DMS 273 treated with DMSO at 0.1 percent for 48 hours (cell line): Measurements from ENCODE around the gene SRD5A2.
"Not testable (repeated sequence)": the region's sequence is repeated elsewhere in the genome, so short reads cannot be mapped to it uniquely, and the experiment has no call there.

Experiments used
- DNase-seq: peaks from one replicate; lab custom pipeline; 2025; lab: John Stamatoyannopoulos, UW

The SRD5A2 gene

DNA sequence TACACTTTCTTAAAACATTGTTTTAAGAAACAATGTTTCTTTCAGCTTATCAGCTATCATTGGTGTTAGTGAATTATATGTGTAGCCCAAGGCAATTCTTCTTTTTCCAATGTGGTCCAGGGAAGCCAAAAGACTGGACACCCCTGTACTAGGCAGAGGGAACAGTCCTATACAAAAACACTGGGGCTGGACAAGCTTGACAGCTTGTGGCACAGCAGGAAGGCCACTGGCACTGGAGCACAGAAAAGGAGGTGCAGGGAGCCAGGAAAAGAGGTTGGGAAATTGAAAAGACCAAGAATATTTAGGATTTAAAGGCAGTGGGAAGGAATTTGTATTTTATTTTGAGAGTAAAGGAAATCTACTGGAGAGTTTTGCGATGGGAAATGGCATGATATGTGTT is 47.7 kb downstream of the SRD5A2 start:
- no peak for DNase-seq

- DNase-seq: no peak
These were observed 49.6 kb downstream of the SRD5A2 start for GRCh38 chr2:31531101-31531500.

DNA sequence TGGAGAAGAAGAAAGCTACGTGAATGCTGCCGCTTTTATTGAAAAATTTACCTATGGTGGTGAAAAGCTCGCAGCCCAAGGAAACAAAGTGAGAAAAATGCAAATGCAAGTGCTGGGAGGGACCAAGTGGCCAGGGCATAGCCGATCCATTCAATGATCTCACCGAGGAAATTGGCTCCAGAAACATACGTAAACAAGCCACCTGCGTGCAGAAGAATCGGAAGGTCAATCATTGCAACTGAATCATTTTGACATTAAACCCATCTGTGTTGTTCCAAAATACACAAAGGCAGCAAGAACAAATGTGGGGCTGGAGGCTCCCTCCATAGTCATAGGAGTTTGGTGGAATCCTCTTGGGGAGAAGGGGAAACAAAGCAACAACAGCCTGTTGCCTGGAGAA is 51.5 kb downstream of the SRD5A2 start:
- no peak for DNase-seq

DNA sequence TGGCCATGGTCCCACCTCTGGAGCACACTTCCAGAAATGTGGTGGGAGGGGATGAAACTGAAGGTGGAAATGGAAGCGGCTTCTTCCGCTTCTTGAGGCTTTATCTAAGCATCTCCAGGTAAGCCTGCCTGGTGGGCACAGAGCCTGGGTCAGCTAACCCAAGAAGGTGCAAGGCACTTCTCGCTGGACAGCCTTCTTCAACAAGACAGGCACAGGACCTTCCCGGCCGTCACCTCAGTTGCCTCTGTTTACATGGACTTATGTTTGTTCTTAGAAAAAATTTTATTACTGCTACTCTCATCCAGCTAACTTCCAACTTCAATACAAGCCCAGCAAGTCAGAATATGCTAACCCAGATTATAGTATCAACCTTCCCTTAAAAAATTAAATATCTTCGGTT is 51.9 kb downstream of the SRD5A2 start:
- DNase-seq: no peak

DNA sequence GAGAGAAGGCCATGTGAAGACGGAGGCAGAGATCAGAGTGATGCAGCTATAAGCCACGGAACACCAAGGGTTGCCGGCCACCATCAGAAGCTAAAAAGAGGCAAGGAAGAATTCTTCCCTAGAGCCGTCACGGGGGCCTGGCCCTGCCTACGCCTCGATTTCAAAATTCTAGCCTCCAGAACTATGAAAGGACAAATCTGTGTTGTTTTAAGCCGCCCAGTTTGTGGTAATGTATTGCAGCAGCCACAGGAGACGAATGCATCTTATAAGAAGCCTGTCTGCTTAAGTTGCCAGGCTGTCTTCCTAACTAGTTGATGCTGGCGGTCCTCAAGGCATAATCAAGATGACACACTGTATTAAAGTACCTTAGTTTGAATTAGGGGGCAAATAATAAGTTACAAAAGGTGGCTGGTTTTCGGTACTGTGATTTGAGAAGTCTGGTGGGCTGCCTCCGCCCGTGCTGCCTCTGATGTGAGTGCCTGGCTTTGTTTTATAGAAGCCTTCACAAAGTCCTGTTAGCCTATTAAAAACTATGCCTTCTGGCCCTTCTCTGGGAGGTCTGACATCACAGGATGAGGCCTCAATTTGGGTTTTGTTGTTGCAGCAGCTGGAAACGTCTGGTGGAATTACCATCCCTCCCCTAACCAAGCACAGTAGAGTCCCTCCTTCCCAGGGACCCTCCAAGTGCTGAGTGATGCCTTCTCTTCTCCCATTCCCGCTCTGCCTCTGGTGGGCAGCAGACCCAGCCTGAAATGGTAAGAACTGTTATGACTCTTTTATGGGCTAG is 53.6 kb downstream of the SRD5A2 start:
- DNase-seq: no peak

GRCh38 chr2:31525876-31526275 is 54.9 kb downstream of the SRD5A2 start:
- DNase-seq: no peak

DNA sequence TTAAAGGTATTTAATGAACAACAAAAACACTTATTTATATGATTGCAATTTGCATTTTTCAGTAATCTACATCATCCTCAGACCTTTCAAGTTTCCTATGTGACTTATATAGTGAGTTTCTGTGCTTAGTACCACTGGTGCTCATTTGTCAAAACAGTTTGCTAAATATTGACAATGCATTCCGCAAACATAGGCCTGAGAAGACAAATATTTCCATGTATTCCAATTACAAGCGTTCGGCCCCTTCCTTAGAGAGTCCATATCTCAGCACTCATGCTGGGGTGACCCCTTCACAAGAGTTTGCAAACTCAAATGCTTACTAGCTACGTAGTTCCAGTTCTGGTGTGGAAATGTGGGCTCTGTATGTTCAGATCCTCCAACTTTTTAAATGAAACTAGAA is 56.1 kb downstream of the SRD5A2 start:
- DNase-seq: no peak

GRCh38 chr2:31523871-31524492 is 56.8 kb downstream of the SRD5A2 start:
- no peak for DNase-seq

GRCh38 chr2:31522786-31523185 is 58.0 kb downstream of the SRD5A2 start:
- no peak for DNase-seq

DNA sequence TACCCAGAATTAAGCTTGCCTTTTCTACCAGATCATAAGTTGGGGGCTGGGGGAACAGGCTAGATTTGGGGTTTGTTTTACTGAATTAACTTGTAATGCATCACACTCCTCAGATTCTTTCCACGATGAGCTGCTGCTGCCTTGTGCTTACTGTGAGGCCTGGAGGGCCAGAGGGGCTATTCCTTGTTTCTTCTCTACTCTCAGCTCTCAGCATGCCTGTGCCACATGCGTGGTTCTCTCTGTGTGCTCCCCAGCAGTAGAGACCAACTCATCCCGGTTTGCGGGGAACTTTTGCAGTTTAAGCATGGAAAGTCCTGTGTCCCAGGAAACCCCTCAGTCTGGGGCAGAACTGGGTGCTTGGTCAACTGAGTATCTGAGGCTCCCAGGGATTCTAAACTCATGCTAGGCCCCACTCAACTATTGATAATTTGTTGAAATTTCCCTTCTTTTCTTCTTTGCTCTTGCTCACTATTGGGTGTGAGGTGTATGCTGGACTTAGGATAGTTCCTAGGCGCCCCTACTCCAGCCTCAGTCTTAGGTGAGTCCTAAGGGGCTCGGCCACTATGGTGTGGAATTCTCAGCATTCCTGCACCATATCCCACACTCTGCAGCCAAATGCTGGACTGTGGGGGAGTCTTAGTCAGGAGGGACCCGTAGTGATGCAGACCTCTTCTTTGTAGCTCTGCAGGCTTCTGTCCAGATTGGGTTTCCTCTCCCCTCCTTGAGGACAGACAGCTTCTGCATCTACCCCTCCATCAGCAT is 63.1 kb downstream of the SRD5A2 start:
- DNase-seq: no peak

- DNase-seq: no peak
These were observed 65.2 kb downstream of the SRD5A2 start for GRCh38 chr2:31515586-31515985.

DNA sequence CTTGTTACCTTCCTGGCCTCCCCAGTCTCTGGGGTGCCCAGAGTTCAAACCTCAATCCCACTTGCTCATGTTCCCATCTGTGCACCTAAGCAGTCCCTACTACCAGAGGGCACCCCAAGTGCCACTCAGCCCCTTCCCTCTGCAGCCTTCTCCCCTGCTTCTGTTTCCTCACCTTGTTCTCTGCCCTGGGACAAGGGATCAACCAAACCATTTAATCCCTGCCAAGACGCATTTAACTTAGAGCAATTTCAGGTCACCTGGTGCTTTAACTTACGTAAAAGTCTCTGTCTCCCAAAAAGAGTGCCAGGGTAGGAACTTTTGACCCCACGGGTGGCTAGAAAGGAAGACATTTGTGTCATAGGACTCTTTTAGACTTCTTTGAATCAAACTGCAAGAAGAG is 67.2 kb downstream of the SRD5A2 start:
- DNase-seq: no peak

DNA sequence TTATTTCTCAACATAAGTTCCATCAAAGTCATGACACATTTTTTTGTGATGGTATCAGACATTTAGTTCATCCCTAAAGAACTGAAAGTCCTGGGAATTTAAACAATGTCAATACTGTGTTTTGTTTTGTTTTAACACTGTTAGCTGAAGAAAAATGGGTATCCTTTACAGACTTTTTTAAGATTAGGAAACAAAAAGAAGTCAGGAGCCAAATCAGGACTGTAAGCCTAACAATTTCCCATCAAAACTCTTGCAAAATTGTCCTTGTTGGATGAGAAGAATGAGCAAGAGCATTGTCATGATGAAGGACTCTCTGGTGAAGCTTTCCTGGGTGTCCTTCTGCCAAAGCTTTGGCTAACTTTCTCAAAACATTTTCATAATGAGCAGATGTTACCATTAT is 69.4 kb downstream of the SRD5A2 start:
- DNase-seq: no peak

DNA sequence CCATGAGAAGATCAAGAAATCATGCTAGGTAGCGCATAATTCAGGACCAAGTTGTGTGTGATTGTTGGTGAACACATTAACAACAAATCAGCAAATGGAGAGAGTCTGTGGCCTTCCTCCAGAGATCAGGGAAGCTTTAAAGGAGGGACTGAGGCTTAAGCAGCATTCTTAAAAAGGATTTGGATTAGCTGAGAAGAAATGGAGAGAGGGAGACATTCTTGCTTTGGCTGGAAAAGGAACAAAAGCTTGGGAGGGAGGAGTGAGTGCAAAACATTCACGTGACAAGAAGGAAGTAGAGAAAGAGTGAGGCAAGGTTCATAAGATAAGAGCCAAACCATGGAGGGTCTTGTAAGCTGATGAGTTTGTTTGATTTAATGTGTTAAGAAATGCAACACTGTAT is 75.6 kb downstream of the SRD5A2 start:
- DNase-seq: no peak

- DNase-seq: no peak
These were observed 76.4 kb downstream of the SRD5A2 start for GRCh38 chr2:31504311-31504710.

- DNase-seq: not testable (repeated sequence)
These were observed 84.3 kb downstream of the SRD5A2 start for GRCh38 chr2:31496451-31496874.

DNA sequence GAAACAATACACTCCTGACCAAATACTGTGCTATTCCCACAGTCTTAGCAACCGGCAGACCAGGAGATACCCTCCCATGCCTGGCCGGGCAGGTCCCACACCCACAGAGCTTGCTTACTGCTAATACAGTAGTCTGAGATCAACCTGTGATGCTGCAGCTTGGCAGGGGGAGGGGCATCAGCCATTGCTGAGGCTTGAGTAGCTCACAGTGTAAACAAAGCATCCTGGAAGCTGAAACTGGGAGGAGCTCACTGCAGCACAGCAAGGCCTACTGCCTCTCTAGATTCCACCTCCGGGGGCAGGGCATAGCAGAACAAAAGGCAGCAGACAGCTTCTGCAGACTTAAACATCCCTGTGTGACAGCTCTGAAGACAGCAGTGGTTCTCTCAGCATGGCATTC is 91.4 kb downstream of the SRD5A2 start:
- not testable (repeated sequence) for DNase-seq

GRCh38 chr2:31483246-31483645 is 97.5 kb downstream of the SRD5A2 start:
- no peak for DNase-seq

- DNase-seq: no peak
These were observed 104.1 kb downstream of the SRD5A2 start for GRCh38 chr2:31476511-31477180.

DNA sequence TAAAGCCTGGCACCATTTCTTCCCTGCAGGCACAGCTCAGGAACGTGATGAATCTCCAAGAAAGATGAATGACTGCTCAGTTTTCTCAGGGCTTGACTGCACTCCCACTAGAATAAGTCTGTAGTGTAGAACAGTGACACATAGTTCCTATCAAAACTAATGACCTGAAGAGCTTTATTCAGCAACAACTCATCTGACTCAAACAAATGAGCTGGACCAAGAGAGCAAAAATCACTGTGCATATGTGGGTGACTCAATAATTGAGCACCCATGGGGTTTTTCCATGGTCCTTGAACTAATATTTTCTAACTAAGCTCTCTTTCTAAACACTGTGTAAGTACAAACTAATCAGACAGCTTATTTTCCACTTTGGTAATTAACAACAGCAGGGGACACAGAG is 105.0 kb downstream of the SRD5A2 start:
- DNase-seq: no peak

DNA sequence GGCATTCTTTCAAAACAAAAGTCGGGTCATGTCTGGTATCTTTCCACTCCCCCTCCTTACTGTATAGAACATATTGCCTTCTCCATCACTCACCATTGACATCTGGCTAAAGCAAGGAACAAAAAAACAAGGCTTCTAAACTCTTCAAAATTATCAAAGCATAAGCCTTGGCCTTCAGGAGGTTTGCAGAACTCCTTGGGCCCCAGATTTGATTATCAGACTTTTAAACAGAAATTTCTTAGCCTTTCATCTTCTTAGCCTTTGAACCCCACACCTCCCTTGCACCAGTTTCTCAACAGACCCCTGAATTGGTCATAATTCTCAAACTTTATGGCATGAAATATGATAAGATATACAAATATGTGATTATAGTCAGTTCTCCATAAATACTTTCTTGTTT is 106.4 kb downstream of the SRD5A2 start:
- DNase-seq: no peak
